ENCODE results near the gene SEC61B.

GRCh38 chr9:99199938-99200539, 22.0 kb upstream of the SEC61B start:
- TF ChIP-seq NRF1 (conservative IDR thresholded peaks at IDR 0.05 in 1 of 2, IDR thresholded peaks at IDR 0.05 in 1 of 2) (no peak), GTF2F1 (IDR thresholded peaks at IDR 0.05; ENCODE audit: low read depth, low read length) (no peak), ELF4 (CRISPR knock-in tag; IDR thresholded peaks at IDR 0.05) (no peak), POU5F1 (IDR thresholded peaks at IDR 0.05; ENCODE audit: borderline replicate concordance, low read depth, low read length, partially characterized antibody) (no peak), ZNF561 (CRISPR knock-in tag; conservative IDR thresholded peaks at IDR 0.05) (no peak), GABPB1 (CRISPR knock-in tag; IDR thresholded peaks at IDR 0.05) (no peak), USF2 (CRISPR knock-in tag; IDR thresholded peaks at IDR 0.05) (no peak), GATA2 (CRISPR knock-in tag; IDR thresholded peaks at IDR 0.05) (no peak), PHF8 (IDR thresholded peaks at IDR 0.05; ENCODE audit: borderline replicate concordance, low read length) (no peak), TEAD4 (IDR thresholded peaks at IDR 0.05; ENCODE audit: low read length) (no peak), TEAD4 (CRISPR knock-in tag; IDR thresholded peaks at IDR 0.05; ENCODE audit: borderline replicate concordance) (no peak), ZNF586 (CRISPR knock-in tag; conservative IDR thresholded peaks at IDR 0.05) (no peak), CTCF (IDR thresholded peaks at IDR 0.05 in 2 of 3, conservative IDR thresholded peaks at IDR 0.05 in 1 of 3; ENCODE audit: insufficient read depth in 2 of 3, low read depth in 1 of 3, low read length in 3 of 3) (no peak), EHMT2 (IDR thresholded peaks at IDR 0.05) (no peak), ZNF274 (IDR thresholded peaks at IDR 0.05; ENCODE audit: borderline replicate concordance, low read depth, low read length) (no peak)
